ENCODE data around the gene CCDC92B. TPM values are rescaled to one million over a fixed set of nuclear protein-coding genes. Genes with fewer than 3 reads are reported as not detected.
"Not testable (repeated sequence)": the region's sequence is repeated elsewhere in the genome, so short reads cannot be mapped to it uniquely, and the experiment has no call there.

CCDC92B gene
- total RNA-seq, 1 donor: not detected

GRCh38 chr17:2795441-2796163 is 46.1 kb upstream of the CCDC92B start:
- no peak overlapping the region for H3K4me3 ChIP-seq (ENCODE audit: low read depth, low read length)
- TF ChIP-seq, protein P1, sequence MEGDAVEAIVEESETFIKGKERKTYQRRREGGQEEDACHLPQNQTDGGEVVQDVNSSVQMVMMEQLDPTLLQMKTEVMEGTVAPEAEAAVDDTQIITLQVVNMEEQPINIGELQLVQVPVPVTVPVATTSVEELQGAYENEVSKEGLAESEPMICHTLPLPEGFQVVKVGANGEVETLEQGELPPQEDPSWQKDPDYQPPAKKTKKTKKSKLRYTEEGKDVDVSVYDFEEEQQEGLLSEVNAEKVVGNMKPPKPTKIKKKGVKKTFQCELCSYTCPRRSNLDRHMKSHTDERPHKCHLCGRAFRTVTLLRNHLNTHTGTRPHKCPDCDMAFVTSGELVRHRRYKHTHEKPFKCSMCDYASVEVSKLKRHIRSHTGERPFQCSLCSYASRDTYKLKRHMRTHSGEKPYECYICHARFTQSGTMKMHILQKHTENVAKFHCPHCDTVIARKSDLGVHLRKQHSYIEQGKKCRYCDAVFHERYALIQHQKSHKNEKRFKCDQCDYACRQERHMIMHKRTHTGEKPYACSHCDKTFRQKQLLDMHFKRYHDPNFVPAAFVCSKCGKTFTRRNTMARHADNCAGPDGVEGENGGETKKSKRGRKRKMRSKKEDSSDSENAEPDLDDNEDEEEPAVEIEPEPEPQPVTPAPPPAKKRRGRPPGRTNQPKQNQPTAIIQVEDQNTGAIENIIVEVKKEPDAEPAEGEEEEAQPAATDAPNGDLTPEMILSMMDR (IDR thresholded peaks at IDR 0.05; ENCODE audit: insufficient read depth, low read length): no peak
- DNase-seq (ENCODE audit: low read depth): no peak

- TF ChIP-seq, protein P1 (IDR thresholded peaks at IDR 0.05; ENCODE audit: insufficient read depth, low read length): no peak
- no peak overlapping the region for H3K4me3 ChIP-seq (ENCODE audit: low read depth, low read length)
- no peak for DNase-seq (ENCODE audit: low read depth)
These were observed 44.8 kb upstream of the CCDC92B start for GRCh38 chr17:2794111-2794803.

- no peak overlapping the region for H3K4me3 ChIP-seq (ENCODE audit: low read depth, low read length)
- TF ChIP-seq, protein P1 (IDR thresholded peaks at IDR 0.05; ENCODE audit: insufficient read depth, low read length): no peak
- no peak for DNase-seq (ENCODE audit: low read depth)
These were observed 43.1 kb upstream of the CCDC92B start for GRCh38 chr17:2792366-2793169.

GRCh38 chr17:2789700-2790099 is 40.2 kb upstream of the CCDC92B start:
- TF ChIP-seq, protein P1 (IDR thresholded peaks at IDR 0.05; ENCODE audit: insufficient read depth, low read length): no peak
- no peak for DNase-seq (ENCODE audit: low read depth)
- H3K4me3 ChIP-seq (ENCODE audit: low read depth, low read length): no peak overlapping the region

GRCh38 chr17:2786176-2786881 is 36.9 kb upstream of the CCDC92B start:
- TF ChIP-seq, protein P1 (IDR thresholded peaks at IDR 0.05; ENCODE audit: insufficient read depth, low read length): peak; percentile 85
- no peak overlapping the region for H3K4me3 ChIP-seq (ENCODE audit: low read depth, low read length)
- DNase-seq (ENCODE audit: low read depth): peak; percentile 71

DNA sequence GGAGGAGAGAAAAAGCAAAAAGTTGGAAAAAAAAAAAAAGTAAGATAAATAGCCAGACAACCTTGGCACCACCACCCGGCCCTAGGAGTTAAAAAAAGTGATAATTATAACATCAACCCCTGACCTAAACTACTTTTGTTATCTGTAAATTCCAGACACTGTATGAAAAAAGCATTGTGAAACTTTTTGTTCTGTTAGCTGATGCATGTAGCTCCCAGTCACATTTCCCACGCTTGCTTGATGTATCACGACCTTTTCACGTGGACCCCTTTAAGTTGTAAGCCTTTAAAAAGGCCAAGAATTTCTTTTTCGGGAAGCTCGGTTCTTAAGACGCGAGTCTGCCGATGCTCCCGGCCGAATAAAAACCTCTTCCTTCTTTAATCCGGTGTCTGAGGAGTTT is 35.9 kb upstream of the CCDC92B start:
- H3K4me3 ChIP-seq (ENCODE audit: low read depth, low read length); DNase-seq (ENCODE audit: low read depth): not testable (repeated sequence)
